Ovary (tissue), 3 donors: Measurements from ENCODE around the gene CDKAL1.

Experiments
- EP300 ChIP-seq: sonication (generic); formaldehyde crosslinking; IDR thresholded peaks from one replicate; pipeline ENCODE4 v1.6.1; 2017; ENCODE audit warnings: antibody characterized with exemption
- TF ChIP-seq, protein P1 (sequence below), 3 donors: fragments of 450-650 bp in 2 of 3; fragments of 200-600 bp in 1 of 3; IDR thresholded peaks; one replicate each; pipeline versions ENCODE4 v1.5.1 to v1.8.0; 2016 to 2022; ENCODE audit warnings: antibody characterized with exemption in 3 of 3, mild to moderate bottlenecking in 1 of 3
- donor health status: DM: no; HTN: no; CAD: no.

DNA sequence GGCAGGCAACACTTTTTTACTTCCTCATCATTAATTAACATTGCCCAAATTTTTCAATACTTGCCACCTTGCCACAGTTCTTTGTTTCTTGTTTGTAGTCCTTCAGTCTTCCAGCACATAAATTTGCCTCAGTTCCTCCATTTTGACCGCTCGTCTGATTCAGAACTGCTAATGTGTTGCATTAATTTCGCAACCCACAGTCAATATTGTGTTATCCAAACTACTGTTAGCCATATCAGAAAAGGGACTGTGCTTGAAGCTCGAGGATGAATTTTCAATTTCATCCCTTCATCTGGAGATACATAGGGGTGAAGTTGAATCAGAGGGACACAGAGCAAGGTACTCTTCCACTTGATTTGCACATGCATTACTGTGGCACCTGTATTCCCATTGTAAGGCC lies 421.5 kb downstream of the CDKAL1 start:
- TF ChIP-seq, protein P1, sequence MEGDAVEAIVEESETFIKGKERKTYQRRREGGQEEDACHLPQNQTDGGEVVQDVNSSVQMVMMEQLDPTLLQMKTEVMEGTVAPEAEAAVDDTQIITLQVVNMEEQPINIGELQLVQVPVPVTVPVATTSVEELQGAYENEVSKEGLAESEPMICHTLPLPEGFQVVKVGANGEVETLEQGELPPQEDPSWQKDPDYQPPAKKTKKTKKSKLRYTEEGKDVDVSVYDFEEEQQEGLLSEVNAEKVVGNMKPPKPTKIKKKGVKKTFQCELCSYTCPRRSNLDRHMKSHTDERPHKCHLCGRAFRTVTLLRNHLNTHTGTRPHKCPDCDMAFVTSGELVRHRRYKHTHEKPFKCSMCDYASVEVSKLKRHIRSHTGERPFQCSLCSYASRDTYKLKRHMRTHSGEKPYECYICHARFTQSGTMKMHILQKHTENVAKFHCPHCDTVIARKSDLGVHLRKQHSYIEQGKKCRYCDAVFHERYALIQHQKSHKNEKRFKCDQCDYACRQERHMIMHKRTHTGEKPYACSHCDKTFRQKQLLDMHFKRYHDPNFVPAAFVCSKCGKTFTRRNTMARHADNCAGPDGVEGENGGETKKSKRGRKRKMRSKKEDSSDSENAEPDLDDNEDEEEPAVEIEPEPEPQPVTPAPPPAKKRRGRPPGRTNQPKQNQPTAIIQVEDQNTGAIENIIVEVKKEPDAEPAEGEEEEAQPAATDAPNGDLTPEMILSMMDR (IDR thresholded peaks at IDR 0.05) = no peak
- no peak for TF ChIP-seq EP300
